WERI-Rb-1 (cell line): ENCODE results near the gene CDYL2.

ENCODE experiments used
- DNase-seq: peaks from one replicate; pipeline ENCODE4 v3.0.0-alpha.2; 2020
- H3K27ac ChIP-seq: fragments of 250-450 bp; sonication (Bioruptor Pico); 2 replicates; pipeline ENCODE4 v1.5.1; 2020; ENCODE audit warnings: mild to moderate bottlenecking, moderate library complexity
- H3K27me3 ChIP-seq: fragments of 250-450 bp; sonication (Bioruptor Pico); 2 replicates; pipeline ENCODE4 v1.5.1; 2021; ENCODE audit warnings: mild to moderate bottlenecking, low read depth, moderate library complexity; ENCODE audit not compliant: insufficient read depth, severe bottlenecking
- H3K36me3 ChIP-seq: fragments of 250-450 bp; sonication (Bioruptor Pico); 2 replicates; pipeline ENCODE4 v1.5.1; 2020; ENCODE audit warnings: mild to moderate bottlenecking, moderate library complexity
- H3K4me3 ChIP-seq: 2 replicates; pipeline ENCODE4 v1.5.1; 2011; ENCODE audit warnings: low read depth, mild to moderate bottlenecking, control low read depth, low read length
- H3K9me3 ChIP-seq: fragments of 250-450 bp; sonication (Bioruptor Pico); 2 replicates; pipeline ENCODE4 v1.5.1; 2021; ENCODE audit warnings: mild to moderate bottlenecking, moderate library complexity; ENCODE audit not compliant: severe bottlenecking
- CTCF ChIP-seq: IDR thresholded peaks from 2 replicates; pipeline ENCODE4 v1.5.1; 2011; ENCODE audit warnings: low read depth, mild to moderate bottlenecking, control low read depth, inconsistent platforms, low read length

CDYL2 gene

GRCh38 chr16:80611171-80611929 lies 193.0 kb downstream of the CDYL2 start:
- no peak for TF ChIP-seq CTCF
- no peak for DNase-seq
- no peaks in the 10 kb centered on the region for H3K36me3 ChIP-seq
- H3K4me3 ChIP-seq = no peak overlapping the region
- H3K9me3 ChIP-seq = no peaks in the 10 kb centered on the region
- peaks cover 5% of the 10 kb centered on the region for H3K27me3 ChIP-seq
- H3K27ac ChIP-seq = no peak overlapping the region

- H3K36me3 ChIP-seq = no peaks in the 10 kb centered on the region
- no peak for DNase-seq
- H3K27me3 ChIP-seq = peaks cover 3% of the 10 kb centered on the region
- no peak overlapping the region for H3K4me3 ChIP-seq
- H3K9me3 ChIP-seq = no peaks in the 10 kb centered on the region
- no peak overlapping the region for H3K27ac ChIP-seq
- no peak for TF ChIP-seq CTCF
Measured at GRCh38 chr16:80610481-80611156, 193.8 kb downstream of the CDYL2 start.

GRCh38 chr16:80608946-80609345 lies 195.5 kb downstream of the CDYL2 start:
- H3K27me3 ChIP-seq = peaks cover 3% of the 10 kb centered on the region
- DNase-seq = no peak
- H3K9me3 ChIP-seq = no peaks in the 10 kb centered on the region
- no peak overlapping the region for H3K27ac ChIP-seq
- TF ChIP-seq CTCF = no peak
- no peak overlapping the region for H3K4me3 ChIP-seq
- no peaks in the 10 kb centered on the region for H3K36me3 ChIP-seq

- Histone ChIP-seq H3K27ac (no peak overlapping the region), H3K27me3 (peaks cover 3% of the 10 kb centered on the region), H3K4me3 (no peak overlapping the region), H3K9me3 (no peaks in the 10 kb centered on the region), H3K36me3 (no peaks in the 10 kb centered on the region)
- no peak for DNase-seq
- TF ChIP-seq CTCF = no peak
Measured at GRCh38 chr16:80607204-80607603, 197.2 kb downstream of the CDYL2 start.

GRCh38 chr16:80606221-80606766 lies 198.1 kb downstream of the CDYL2 start:
- peaks cover 3% of the 10 kb centered on the region for H3K27me3 ChIP-seq
- no peak for DNase-seq
- H3K4me3 ChIP-seq = no peak overlapping the region
- H3K36me3 ChIP-seq = no peaks in the 10 kb centered on the region
- H3K9me3 ChIP-seq = no peaks in the 10 kb centered on the region
- TF ChIP-seq CTCF = no peak
- no peak overlapping the region for H3K27ac ChIP-seq
